Heart right ventricle (tissue), 16 donors: ENCODE data around the gene PLPP2. TPM values are rescaled to one million over a fixed set of nuclear protein-coding genes. Genes with fewer than 3 reads are reported as not detected.
"Not testable (repeated sequence)": the region's sequence is repeated elsewhere in the genome, so short reads cannot be mapped to it uniquely, and the experiment has no call there.

ENCODE experiments used
- ATAC-seq, 8 donors: fragments of 200-7000 bp; cut with Tn5 transposase; one replicate each; pipeline ENCODE4 v1.9.1; 2020; ENCODE audit warnings: mild to moderate bottlenecking in 8 of 8, moderate library complexity in 8 of 8, moderate number of reproducible peaks in 1 of 8
- DNase-seq, 2 donors: peaks; one replicate each; pipeline ENCODE4 v3.0.0-alpha.2; 2020
- H3K27ac ChIP-seq, 10 donors: fragments of 200-600 bp; sonication (generic) in 2 of 10; one replicate each; pipeline versions ENCODE4 v1.5.0 to v1.8.0; 2020 to 2022; ENCODE audit warnings: mild to moderate bottlenecking in 3 of 10
- H3K27me3 ChIP-seq, 7 donors: fragments of 200-600 bp; one replicate each; pipeline ENCODE4 v1.8.0; 2021 to 2022; ENCODE audit warnings: mild to moderate bottlenecking in 2 of 7
- H3K36me3 ChIP-seq, 9 donors: fragments of 200-600 bp; sonication (generic) in 1 of 9; one replicate each; pipeline versions ENCODE4 v1.5.0 to v1.8.0; 2020 to 2022; ENCODE audit warnings: mild to moderate bottlenecking in 2 of 9
- H3K4me1 ChIP-seq, 9 donors: fragments of 200-600 bp; sonication (generic) in 1 of 9; one replicate each; pipeline versions ENCODE4 v1.5.0 to v1.8.0; 2020 to 2022; ENCODE audit warnings: mild to moderate bottlenecking in 4 of 9
- H3K4me3 ChIP-seq, 10 donors: fragments of 200-600 bp; sonication (generic) in 2 of 10; one replicate each; pipeline versions ENCODE4 v1.5.0 to v1.8.0; 2020 to 2022; ENCODE audit warnings: mild to moderate bottlenecking in 7 of 10, moderate library complexity in 2 of 10
- H3K9me3 ChIP-seq, 11 donors: fragments of 200-600 bp in 10 of 11; sonication (generic) in 2 of 11; one replicate each; pipeline versions ENCODE4 v1.5.0 to v1.8.0; 2013 to 2022; ENCODE audit warnings: mild to moderate bottlenecking in 2 of 11, control low read depth in 1 of 11, moderate library complexity in 1 of 11
- CTCF ChIP-seq, 9 donors: fragments of 200-600 bp; sonication (generic) in 2 of 9; IDR thresholded peaks; one replicate each; pipeline versions ENCODE4 v1.5.0 to v1.8.0; 2021 to 2022; ENCODE audit warnings: antibody characterized with exemption in 9 of 9, mild to moderate bottlenecking in 5 of 9, moderate library complexity in 1 of 9
- WGBS, 2 donors: extraction: QIAGEN DNeasy Blood & Tissue Kit; methylation state at CpG; one replicate each; pipeline ENCODE4 v1.1.7; 2013; ENCODE audit warnings: inconsistent platforms in 1 of 2; 5-methylcytosine and 5-hydroxymethylcytosine counted together
- intact Hi-C, 10 donors: fragments of 100-400 bp; cut with DNase I; formaldehyde crosslinking; loops; one replicate each; pipeline versions ENCODE4 v1.11.1 to v1.14.2; 2022
- polyA plus RNA-seq, 2 donors: library from polyadenylated mRNA; stranded (reverse); fragments of 200-250 nt; gene quantifications; one replicate each; pipeline ENCODE4 v1.2.3, GENCODE V29; 2013
- total RNA-seq, 10 donors: library from RNA; stranded (reverse); fragmentation: NEBNext Ultra II Directional in 3 of 10; extraction: Animal tissue kit (Norgen Biotek cat#: 25700) in 3 of 10; gene quantifications; one replicate each; pipeline versions ENCODE4 v1.2.1 to v1.2.4, GENCODE V29; 2021 to 2023
- donor health status: Arrhythmogenic right ventricular cardiomyopathy.
- donor health status: ischemic (EF 13 %, LVEDD 7.1; RV severe dilation, severe dysfunction).
- donor health status: healthy with polysubstance abuse.
- donor health status: DM: no; HTN: yes; CAD: no.
- donor health status: DM: no; HTN: no; CAD: no.
- donor health status: ischemic (EF 25% LVEDD 6.9; RV normal size, moderate dysfunction).
- donor health status: ischemic (EF 25% LVEDD 5.7; RV mildly dilated, moderate dysfunction).
- donor health status: healthy.
- donor health status: DM: yes; HTN: yes; CAD: no.
- donor health status: Ischemic cardiomyopathy.
- donor health status: ischemic (EF 35%, LVEDD 5.7; RV mildly dilated, moderate dysfunction).
- donor health status: nonischemic (EF 11% LVEDD 7.7; RV severe dilation, severe dysfunction).
- donor health status: DM: yes; HTN: yes; CAD: no.
- donor health status: PGD.
- donor health status: ischemic (EF 29% LVEDD 5.4; RV normal size, mild dysfunction).
- donor health status: nonischemic (EF 23%, LVEDD 6.1; RV moderate dilation, normal function).

The PLPP2 gene
- total and polyA plus RNA-seq, 12 donors: 0.14 to 2.8 (median 0.76) TPM

- no peak for ATAC-seq
- Histone ChIP-seq H3K36me3 (no peaks in the 10 kb centered on the region), H3K4me3 (no peak overlapping the region), H3K27ac (no peak overlapping the region), H3K4me1 (peaks cover 0 to 7% (median 6%) of the 10 kb centered on the region in 9 donors), H3K9me3 (no peaks in the 10 kb centered on the region), H3K27me3 (peaks cover 0 to 71% (median 50%) of the 10 kb centered on the region in 7 donors)
- 85 to 89% methylated on average over 1 of the region's 1 CpG for WGBS, 2 donors
- no peak for DNase-seq
- no peak for TF ChIP-seq CTCF (IDR thresholded peaks at IDR 0.05)
- intact Hi-C loops: no loop called here
Measured at GRCh38 chr19:262125-262524, 29.1 kb downstream of the PLPP2 start.

GRCh38 chr19:256804-257203 lies 34.4 kb downstream of the PLPP2 start:
- ATAC-seq, H3K9me3 ChIP-seq, H3K4me3 ChIP-seq, H3K4me1 ChIP-seq, H3K27ac ChIP-seq, intact Hi-C loops, H3K36me3 ChIP-seq, DNase-seq: not testable (repeated sequence)
- 63 to 73% methylated on average over 3 of the region's 3 CpGs for WGBS, 2 donors
- peaks cover 0 to 53% (median 37%) of the 10 kb centered on the region in 7 donors for H3K27me3 ChIP-seq

GRCh38 chr19:252421-253186 lies 38.6 kb downstream of the PLPP2 start:
- intact Hi-C loops, H3K27ac ChIP-seq, DNase-seq, ATAC-seq, H3K4me3 ChIP-seq, H3K36me3 ChIP-seq, H3K9me3 ChIP-seq, H3K4me1 ChIP-seq: not testable (repeated sequence)
- H3K27me3 ChIP-seq: peaks cover 0 to 41% (median 25%) of the 10 kb centered on the region in 7 donors
- 39% methylated on average over 7 of the region's 7 CpGs for WGBS, 2 donors

GRCh38 chr19:246551-246950 lies 44.7 kb downstream of the PLPP2 start:
- Histone ChIP-seq H3K9me3 (no peaks in the 10 kb centered on the region), H3K27me3 (peaks cover 0 to 2% (median 0%) of the 10 kb centered on the region in 7 donors), H3K36me3 (no peaks in the 10 kb centered on the region), H3K4me1 (no peaks in the 10 kb centered on the region), H3K4me3 (no peak overlapping the region), H3K27ac (no peak overlapping the region)
- ATAC-seq (no peak), DNase-seq (no peak)
- no peak for TF ChIP-seq CTCF (IDR thresholded peaks at IDR 0.05)
- intact Hi-C loops: no loop called here
- 71 to 77% methylated on average over 39 to 48 of the region's 48 CpGs for WGBS, 2 donors

GRCh38 chr19:245900-246299 lies 45.3 kb downstream of the PLPP2 start:
- intact Hi-C loops: not testable (repeated sequence)

GRCh38 chr19:245457-245856 lies 45.7 kb downstream of the PLPP2 start:
- no peaks in the 10 kb centered on the region for H3K27me3 ChIP-seq
- intact Hi-C loops: no loop called here
- ATAC-seq (no peak), DNase-seq (no peak)
- H3K9me3 ChIP-seq: no peaks in the 10 kb centered on the region
- 92 to 96% methylated on average over 2 of the region's 2 CpGs for WGBS, 2 donors
- H3K4me3 ChIP-seq: no peak overlapping the region
- TF ChIP-seq CTCF (IDR thresholded peaks at IDR 0.05): no peak
- no peak overlapping the region for H3K27ac ChIP-seq
- no peaks in the 10 kb centered on the region for H3K4me1 ChIP-seq
- no peaks in the 10 kb centered on the region for H3K36me3 ChIP-seq

More at GRCh38 chr19:245900-246299, 45.3 kb downstream of the PLPP2 start:
- WGBS, 2 donors: 73 to 75% methylated on average over 13 of the region's 13 CpGs
- H3K4me1 ChIP-seq, H3K27ac ChIP-seq, H3K36me3 ChIP-seq, DNase-seq, H3K9me3 ChIP-seq, ATAC-seq, H3K27me3 ChIP-seq: not testable (repeated sequence)
- H3K4me3 ChIP-seq: peak overlapping the region in 2 of 10 donors; percentile 30 to 37
